Stimulated activated CD4-positive, alpha-beta T cell treated with anti-CD3 and anti-CD28 coated beads, Interleukin-2, amount 100 ng/mL, for 4 hours (primary cell): ENCODE measurements around the gene PMF1.

Experiments
- DNase-seq: peaks from one replicate; pipeline ENCODE4 v3.0.0-alpha.2; 2020; ENCODE audit warnings: low read depth

The PMF1 gene

DNA sequence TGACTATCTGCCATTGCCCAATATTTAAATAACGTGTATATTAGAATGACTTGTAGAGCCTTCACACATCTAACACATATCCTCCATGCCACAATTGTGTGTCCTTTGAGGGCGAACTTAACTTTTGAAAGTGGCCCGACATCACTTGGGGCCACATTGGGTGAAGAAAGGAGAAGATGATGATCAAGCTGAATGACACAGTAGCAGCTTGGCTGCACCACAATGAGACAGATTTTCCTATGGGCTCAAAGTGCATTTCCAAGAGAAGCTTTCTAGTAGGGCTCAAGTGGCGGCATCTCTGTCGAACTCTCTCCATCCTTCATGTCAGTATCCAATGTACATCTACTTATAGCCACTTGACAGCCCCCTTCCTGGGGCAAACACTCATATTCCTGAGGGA, 25.4 kb downstream of the PMF1 start:
- no peak for DNase-seq

DNA sequence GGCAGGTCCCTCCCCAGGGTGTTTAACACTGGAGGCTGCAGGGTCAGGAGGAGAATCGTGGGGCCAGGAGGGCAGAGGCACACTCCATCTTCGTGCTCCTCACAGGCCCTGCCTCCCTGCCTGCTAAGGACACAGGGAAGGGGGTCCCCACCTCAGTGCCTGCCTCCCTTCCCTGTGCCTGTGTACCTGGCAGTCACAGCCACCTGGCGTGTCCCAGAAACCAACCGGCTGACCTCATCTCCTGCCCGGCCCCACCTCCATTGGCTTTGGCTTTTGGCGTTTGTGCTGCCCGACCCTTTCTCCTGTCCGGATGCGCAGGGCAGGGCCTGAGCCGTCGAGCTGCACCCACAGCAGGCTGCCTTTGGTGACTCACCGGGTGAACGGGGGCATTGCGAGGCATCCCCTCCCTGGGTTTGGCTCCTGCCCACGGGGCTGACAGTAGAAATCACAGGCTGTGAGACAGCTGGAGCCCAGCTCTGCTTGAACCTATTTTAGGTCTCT, 28.6 kb downstream of the PMF1 start:
- no peak for DNase-seq

DNA sequence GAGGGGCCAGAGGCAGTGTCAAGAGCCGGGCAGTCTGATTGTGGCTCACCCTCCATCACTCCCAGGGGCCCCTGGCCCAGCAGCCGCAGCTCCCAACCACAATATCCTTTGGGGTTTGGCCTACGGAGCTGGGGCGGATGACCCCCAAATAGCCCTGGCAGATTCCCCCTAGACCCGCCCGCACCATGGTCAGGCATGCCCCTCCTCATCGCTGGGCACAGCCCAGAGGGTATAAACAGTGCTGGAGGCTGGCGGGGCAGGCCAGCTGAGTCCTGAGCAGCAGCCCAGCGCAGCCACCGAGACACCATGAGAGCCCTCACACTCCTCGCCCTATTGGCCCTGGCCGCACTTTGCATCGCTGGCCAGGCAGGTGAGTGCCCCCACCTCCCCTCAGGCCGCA, 29.1 kb downstream of the PMF1 start, which contains the start of gene BGLAP:
Gene BGLAP, plus strand, starts transcription at position 259 of the 400 bp plus-strand sequence. Its CDS starts 48 bp downstream, at position 307.
- DNase-seq: no peak

- no peak for DNase-seq
Observed at GRCh38 chr1:156242738-156243137, 29.9 kb downstream of the PMF1 start.

GRCh38 chr1:156244126-156244525, 31.3 kb downstream of the PMF1 start:
- no peak for DNase-seq

GRCh38 chr1:156244712-156245111, 31.9 kb downstream of the PMF1 start:
- no peak for DNase-seq

GRCh38 chr1:156245451-156246232, 32.8 kb downstream of the PMF1 start:
- no peak for DNase-seq

DNA sequence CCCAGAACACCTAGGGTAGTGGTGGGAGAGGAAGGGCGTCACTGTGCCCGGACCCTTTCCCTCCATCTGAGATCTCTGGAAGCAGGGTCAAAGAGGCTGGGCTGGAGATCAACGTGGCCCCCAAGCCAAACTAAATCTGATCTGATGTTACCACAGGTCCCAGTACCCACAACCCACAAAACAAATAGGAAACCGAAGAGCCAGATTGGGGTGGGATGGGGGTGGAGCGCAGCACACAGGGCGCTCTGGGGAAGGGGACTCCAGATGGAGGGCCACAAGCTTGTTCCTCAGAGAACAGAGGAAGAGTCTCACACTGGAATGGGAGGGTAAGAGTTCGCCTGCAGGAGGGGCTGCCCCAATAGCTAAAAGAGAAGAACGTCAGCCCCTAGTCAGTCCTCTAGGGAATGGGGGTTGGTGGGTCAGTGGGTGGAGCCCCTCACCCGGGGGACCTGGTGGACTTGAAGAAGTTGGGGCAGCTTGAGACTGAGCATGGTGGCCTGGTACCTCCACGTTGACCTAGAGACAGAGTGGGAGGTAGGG, 33.5 kb downstream of the PMF1 start:
- no peak for DNase-seq

DNA sequence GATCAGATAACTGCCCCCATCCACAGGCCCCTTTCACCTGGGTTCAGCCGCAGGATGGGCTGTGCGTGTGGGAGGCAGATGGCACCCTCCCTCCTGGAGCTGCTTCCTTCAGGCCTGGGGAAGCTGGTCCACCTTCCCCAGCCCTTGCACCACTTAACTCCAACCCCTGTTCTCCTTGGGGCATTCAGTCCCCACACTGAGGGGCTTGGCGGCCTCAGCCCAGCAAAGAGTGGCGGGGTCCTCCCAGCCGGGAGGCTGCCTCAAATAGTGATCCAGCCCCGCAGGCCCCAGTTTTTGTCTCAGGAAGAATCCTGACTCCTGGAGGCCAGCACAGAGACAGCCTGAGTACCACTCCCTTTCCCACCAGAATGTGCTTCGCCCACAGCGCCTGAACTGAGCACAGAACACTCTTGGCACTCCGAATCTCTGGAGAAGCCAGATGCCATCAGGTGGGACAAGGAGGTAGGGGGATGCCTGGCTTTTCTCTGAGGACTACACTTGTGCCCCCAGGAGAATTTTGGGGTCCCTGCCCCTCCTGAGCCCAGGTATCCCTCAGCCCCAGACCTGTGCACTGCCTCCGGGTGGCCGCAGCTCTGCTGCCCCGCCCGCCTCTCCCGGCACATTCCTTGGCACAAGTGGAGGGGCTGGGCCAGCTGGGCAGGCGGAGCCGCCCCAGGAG, 34.1 kb downstream of the PMF1 start:
- DNase-seq: no peak

DNA sequence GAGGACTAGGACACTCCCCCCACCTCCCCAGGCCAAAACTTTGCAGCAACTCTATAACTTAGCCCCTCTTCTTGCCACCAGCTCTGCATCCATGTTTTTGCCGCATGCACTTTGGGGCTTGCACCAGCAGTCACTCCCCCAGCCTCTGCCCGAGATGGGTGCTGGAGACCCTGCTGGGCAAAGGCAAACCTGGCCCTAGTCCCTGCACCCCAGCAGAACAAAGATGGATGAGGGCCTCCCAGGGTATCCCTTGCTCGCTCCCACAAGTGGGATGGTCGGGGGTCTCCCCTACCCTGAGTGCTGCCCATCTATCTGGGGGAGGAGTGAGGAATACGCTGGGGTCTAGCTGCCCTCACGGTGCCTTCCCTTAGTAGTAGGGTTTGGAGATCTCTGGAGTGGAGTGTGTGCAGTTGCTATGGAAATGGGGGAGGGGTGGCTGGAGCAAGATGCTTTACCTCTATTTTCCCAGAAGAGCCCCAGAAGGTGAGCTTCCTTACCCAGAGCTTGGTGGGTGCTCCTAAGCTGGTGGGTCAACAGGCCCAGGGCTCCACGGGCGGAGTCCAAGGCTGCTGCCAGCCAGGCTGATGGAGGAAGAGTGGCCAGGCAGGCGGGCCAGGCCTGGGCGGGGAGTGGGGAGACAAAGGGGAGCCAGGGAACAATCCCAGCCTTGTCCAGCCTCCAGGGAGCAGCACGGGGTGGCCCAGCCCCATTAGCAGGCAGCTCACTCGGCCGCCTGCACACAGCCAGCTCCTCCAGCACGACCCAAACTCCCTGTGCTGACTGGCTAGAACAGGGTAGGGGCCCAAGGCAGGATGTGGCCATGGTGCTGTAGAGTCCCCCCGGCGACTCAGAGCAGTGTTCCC, 34.9 kb downstream of the PMF1 start, which contains the start of gene PAQR6:
Gene PAQR6, minus strand, starts transcription at position 597 of the 863 bp plus-strand sequence. CDS start 1,325 bp downstream, outside the sequence.
- DNase-seq: no peak

DNA sequence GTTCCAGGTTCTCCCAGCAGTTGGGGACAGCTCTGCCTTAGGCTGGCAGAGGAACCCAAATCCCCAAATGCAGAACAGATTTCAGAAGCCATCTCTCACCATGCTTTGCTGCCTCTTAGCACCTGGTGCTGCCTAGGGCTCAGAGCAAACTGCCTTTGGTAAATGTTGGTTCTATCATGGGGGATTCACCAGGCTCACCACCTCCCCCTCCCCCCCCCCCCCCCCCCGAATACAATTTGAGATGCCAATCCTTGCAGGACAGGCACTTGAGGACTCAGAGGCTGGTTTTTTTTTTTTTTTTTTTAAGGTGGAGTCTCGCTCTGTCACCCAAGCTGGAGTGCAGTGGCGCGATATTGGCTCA, 35.5 kb downstream of the PMF1 start:
- no peak for DNase-seq

DNA sequence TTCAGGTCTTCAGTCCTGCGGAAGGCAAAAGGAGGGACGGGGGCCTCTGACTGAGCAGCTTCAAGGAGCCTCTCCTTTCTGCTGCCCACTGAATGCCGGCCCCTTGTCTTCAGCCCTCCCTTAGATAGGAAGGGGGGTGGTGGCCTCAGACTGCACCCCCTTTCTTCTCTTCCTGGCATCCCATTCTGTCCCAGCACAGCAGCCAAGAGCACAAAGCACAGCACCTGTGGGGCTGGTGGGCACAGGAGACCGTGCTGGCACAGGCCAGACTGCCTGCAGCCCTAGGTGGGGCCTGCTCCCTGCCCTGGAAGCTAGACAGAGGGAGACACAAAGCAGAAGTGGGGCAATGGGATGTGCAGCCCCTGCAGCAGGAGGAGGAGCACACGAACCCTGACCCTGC, 36.8 kb downstream of the PMF1 start:
- DNase-seq: no peak

GRCh38 chr1:156251527-156251926, 38.7 kb downstream of the PMF1 start:
- DNase-seq: no peak

DNA sequence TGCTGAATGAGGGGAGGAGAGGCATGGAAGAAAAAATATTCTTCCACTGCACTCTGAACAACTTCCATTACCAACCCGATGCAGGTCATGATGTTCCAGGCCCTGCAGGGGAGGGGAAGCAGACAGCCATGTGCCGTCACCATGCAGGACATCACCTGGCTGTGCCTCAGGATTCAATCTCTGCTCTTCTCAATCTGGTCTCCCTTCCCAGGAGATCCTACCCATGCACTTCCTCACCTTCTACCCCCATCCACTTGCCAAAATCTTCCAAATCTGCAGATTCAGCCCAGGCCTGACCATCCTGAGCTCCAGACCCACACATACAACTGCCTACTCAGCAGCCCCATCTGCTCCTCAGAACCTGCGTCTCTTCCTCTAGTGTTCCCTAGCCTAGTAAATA, 40.8 kb downstream of the PMF1 start:
- no peak for DNase-seq

- no peak for DNase-seq
Observed at GRCh38 chr1:156257711-156258110, 44.9 kb downstream of the PMF1 start.

DNA sequence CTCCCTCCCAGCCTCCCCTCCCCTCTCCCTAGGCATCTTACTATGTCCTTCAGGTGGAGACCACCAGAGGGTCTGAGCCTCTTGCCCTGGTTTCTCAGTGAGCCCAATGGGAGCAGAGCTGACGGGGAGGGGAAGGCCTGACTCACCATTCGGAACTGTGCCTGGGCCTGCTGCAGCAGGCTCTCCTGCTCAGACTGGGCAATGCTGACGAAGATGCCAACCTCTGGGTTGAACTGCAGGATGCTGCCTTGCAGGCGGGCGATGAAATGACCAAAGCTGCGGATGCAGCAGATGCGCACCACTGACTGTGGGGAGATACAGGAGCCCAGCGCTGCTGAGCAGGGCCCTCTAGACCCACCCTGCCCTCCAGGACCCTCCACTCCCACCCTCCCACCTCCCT, 46.1 kb downstream of the PMF1 start:
- no peak for DNase-seq

- no peak for DNase-seq
Observed at GRCh38 chr1:156259805-156260204, 47.0 kb downstream of the PMF1 start.

- no peak for DNase-seq
Observed at GRCh38 chr1:156260896-156261295, 48.1 kb downstream of the PMF1 start.

DNA sequence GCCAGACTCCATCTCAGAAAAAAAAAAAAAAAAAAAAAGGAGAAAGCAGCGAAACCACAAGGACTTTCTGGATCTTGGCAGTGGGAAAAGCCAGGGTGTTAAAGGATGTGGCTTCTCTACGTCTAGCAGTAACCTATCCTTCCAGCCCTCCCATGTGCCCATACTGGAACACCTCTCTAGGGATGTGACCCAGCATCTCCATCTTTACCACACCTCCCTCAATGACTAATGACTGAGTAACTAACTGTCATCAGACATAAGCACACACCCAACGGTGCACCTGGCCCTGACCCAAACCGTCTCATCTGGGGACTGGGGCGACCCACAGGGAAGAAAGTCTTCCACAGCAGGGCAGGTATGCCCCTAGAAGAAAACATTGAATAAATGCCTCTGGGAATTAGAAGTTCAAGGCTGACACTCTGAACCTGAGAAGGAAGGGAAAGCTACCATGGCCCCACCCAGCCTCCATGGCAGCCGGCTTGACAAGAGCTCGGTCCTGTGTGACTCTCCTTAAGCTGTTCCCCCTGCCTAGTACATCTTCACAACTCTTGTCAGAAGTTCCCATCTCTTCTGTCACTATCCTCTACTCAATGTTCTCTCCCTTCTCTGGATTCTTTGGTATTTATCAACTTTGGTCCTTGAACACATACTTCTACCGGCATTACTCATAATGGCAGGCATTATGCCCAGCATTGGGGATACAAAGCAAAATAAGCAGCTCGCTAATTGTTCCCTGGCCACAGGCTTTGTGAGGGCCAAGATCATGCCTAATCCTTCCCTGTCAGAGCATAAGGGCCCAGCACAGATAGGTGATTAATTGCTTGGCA, 49.9 kb downstream of the PMF1 start:
- DNase-seq: no peak

- no peak for DNase-seq
Observed at GRCh38 chr1:156263288-156263655, 50.5 kb downstream of the PMF1 start.

DNA sequence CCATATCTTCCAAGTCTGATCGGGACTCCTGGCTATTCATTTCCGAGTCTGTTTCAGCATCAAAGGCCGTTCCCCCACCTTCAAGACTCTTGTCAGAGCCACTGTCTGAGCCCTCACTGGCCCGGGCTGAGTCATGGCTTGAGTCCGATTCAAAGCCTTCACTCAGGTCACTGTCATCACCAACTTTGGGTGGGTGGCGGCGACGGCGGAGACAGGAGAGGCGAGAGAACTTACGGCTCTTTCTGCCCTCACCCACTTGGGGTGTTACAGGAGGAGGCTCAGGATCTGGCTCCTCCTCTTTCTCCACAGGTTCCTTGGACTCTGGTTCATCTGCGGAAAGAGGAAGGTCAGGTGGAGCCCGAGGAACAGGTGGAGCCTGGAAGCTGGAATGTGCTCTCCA, 53.2 kb downstream of the PMF1 start:
- no peak for DNase-seq
